ENCODE measurements around the gene BAHCC1. TPM values are rescaled to one million over a fixed set of nuclear protein-coding genes. Genes with fewer than 3 reads are reported as not detected.

BAHCC1 gene
- total and polyA plus RNA-seq, 9 of the 15 experiments (the other 6 are each of a cell fraction or from before 2014, with no cell fraction given), result 0.14 to 26.9 (median 5.0) TPM

DNA sequence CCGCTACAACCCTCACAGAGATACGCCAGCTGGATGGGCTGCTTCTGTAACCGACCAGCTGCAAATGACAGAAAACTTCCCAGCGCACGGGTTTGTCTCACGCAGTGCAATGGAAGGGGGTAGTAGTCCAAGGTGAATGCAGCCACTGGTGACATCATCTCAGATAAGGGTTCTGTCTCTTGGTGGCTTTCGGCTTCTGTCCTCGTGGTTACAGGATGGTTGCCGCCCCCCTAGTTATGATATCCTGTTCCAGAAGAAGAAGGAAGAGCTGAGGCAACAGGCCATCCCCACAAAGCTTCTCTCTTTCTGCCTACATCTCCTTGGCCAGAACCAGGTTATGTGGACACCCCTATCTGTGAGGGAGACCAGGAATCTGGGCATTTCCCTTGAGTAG lies 40.3 kb upstream of the BAHCC1 start (continued):
- TF ChIP-seq DMBX1 (CRISPR knock-in tag; IDR thresholded peaks at IDR 0.05; ENCODE audit: borderline replicate concordance), result no peak
- TF ChIP-seq PHF20 (IDR thresholded peaks at IDR 0.05; ENCODE audit: partially characterized antibody), result no peak
- TF ChIP-seq NFRKB (IDR thresholded peaks at IDR 0.05; ENCODE audit: low read depth), result no peak
- TF ChIP-seq, protein P1, sequence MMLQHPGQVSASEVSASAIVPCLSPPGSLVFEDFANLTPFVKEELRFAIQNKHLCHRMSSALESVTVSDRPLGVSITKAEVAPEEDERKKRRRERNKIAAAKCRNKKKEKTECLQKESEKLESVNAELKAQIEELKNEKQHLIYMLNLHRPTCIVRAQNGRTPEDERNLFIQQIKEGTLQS (IDR thresholded peaks at IDR 0.05), result peak; percentile 97
- TF ChIP-seq, protein P1 (CRISPR knock-in tag; conservative IDR thresholded peaks at IDR 0.05), result peak; percentile 81
- no peak for TF ChIP-seq MCM7 (IDR thresholded peaks at IDR 0.05)
- TF ChIP-seq ZNF766 (CRISPR knock-in tag; conservative IDR thresholded peaks at IDR 0.05), result no peak
- TF ChIP-seq, protein P2, sequence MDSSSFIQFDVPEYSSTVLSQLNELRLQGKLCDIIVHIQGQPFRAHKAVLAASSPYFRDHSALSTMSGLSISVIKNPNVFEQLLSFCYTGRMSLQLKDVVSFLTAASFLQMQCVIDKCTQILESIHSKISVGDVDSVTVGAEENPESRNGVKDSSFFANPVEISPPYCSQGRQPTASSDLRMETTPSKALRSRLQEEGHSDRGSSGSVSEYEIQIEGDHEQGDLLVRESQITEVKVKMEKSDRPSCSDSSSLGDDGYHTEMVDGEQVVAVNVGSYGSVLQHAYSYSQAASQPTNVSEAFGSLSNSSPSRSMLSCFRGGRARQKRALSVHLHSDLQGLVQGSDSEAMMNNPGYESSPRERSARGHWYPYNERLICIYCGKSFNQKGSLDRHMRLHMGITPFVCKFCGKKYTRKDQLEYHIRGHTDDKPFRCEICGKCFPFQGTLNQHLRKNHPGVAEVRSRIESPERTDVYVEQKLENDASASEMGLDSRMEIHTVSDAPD (CRISPR knock-in tag; IDR thresholded peaks at IDR 0.05), result no peak
- TF ChIP-seq DNMT1 (IDR thresholded peaks at IDR 0.05), result no peak
- TF ChIP-seq LEF1 (IDR thresholded peaks at IDR 0.05), result no peak; the same call in 1 of the 2 replicates
- TF ChIP-seq POU5F1 (IDR thresholded peaks at IDR 0.05; ENCODE audit: borderline replicate concordance, low read depth, low read length, partially characterized antibody), result no peak
- TF ChIP-seq ZBTB1 (CRISPR knock-in tag; IDR thresholded peaks at IDR 0.05; ENCODE audit: borderline replicate concordance, low read depth), result no peak
- TF ChIP-seq ZNF668 (CRISPR knock-in tag; IDR thresholded peaks at IDR 0.05), result no peak
- peak; percentile 43; the same call in 1 of the 2 replicates for TF ChIP-seq EP400 (IDR thresholded peaks at IDR 0.05)
- no peak for TF ChIP-seq NR2C1 (IDR thresholded peaks at IDR 0.05)
- no peak for TF ChIP-seq NR2C1 (tag; IDR thresholded peaks at IDR 0.05)
- TF ChIP-seq, protein P3, sequence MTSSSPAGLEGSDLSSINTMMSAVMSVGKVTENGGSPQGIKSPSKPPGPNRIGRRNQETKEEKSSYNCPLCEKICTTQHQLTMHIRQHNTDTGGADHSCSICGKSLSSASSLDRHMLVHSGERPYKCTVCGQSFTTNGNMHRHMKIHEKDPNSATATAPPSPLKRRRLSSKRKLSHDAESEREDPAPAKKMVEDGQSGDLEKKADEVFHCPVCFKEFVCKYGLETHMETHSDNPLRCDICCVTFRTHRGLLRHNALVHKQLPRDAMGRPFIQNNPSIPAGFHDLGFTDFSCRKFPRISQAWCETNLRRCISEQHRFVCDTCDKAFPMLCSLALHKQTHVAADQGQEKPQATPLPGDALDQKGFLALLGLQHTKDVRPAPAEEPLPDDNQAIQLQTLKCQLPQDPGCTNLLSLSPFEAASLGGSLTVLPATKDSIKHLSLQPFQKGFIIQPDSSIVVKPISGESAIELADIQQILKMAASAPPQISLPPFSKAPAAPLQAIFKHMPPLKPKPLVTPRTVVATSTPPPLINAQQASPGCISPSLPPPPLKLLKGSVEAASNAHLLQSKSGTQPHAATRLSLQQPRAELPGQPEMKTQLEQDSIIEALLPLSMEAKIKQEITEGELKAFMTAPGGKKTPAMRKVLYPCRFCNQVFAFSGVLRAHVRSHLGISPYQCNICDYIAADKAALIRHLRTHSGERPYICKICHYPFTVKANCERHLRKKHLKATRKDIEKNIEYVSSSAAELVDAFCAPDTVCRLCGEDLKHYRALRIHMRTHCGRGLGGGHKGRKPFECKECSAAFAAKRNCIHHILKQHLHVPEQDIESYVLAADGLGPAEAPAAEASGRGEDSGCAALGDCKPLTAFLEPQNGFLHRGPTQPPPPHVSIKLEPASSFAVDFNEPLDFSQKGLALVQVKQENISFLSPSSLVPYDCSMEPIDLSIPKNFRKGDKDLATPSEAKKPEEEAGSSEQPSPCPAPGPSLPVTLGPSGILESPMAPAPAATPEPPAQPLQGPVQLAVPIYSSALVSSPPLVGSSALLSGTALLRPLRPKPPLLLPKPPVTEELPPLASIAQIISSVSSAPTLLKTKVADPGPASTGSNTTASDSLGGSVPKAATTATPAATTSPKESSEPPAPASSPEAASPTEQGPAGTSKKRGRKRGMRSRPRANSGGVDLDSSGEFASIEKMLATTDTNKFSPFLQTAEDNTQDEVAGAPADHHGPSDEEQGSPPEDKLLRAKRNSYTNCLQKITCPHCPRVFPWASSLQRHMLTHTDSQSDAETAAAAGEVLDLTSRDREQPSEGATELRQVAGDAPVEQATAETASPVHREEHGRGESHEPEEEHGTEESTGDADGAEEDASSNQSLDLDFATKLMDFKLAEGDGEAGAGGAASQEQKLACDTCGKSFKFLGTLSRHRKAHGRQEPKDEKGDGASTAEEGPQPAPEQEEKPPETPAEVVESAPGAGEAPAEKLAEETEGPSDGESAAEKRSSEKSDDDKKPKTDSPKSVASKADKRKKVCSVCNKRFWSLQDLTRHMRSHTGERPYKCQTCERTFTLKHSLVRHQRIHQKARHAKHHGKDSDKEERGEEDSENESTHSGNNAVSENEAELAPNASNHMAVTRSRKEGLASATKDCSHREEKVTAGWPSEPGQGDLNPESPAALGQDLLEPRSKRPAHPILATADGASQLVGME (CRISPR knock-in tag; IDR thresholded peaks at IDR 0.05), result no peak
- TF ChIP-seq NFYB (IDR thresholded peaks at IDR 0.05; ENCODE audit: extremely low read depth, insufficient read length), result no peak
- TF ChIP-seq FOXA1 (IDR thresholded peaks at IDR 0.05; ENCODE audit: borderline replicate concordance), result no peak
